Liver (tissue), 9 donors: ENCODE results near the gene PRPH. TPM values are rescaled to one million over a fixed set of nuclear protein-coding genes. Genes with fewer than 3 reads are reported as not detected.

Source experiments
- DNase-seq: peaks from one replicate; pipeline ENCODE4 v3.0.0-alpha.2; 2017; ENCODE audit warnings: low spot score
- H3K27ac ChIP-seq, 2 donors: one replicate each; pipeline ENCODE4 v1.7.0; 2013; ENCODE audit warnings: inconsistent platforms in 2 of 2, low read length in 2 of 2, control low read depth in 1 of 2, low read depth in 1 of 2, mild to moderate bottlenecking in 1 of 2
- H3K27me3 ChIP-seq, 4 donors: one replicate each; pipeline versions ENCODE4 v1.6.1 to v1.7.0; 2013; ENCODE audit warnings: low read length in 3 of 4, inconsistent platforms in 1 of 4, mild to moderate bottlenecking in 1 of 4, moderate library complexity in 1 of 4; ENCODE audit not compliant: control insufficient read depth in 4 of 4, insufficient read depth in 4 of 4
- H3K36me3 ChIP-seq, 4 donors: one replicate each; pipeline versions ENCODE4 v1.6.1 to v1.7.0; 2013; ENCODE audit warnings: low read length in 3 of 4, mild to moderate bottlenecking in 3 of 4, low read depth in 1 of 4, moderate library complexity in 1 of 4; ENCODE audit not compliant: control insufficient read depth in 4 of 4, insufficient read depth in 3 of 4
- H3K4me1 ChIP-seq, 4 donors: one replicate each; pipeline versions ENCODE4 v1.6.1 to v1.7.0; 2013; ENCODE audit warnings: low read length in 3 of 4, mild to moderate bottlenecking in 3 of 4, moderate library complexity in 1 of 4; ENCODE audit not compliant: control insufficient read depth in 4 of 4, insufficient read depth in 4 of 4
- H3K4me3 ChIP-seq, 3 donors: one replicate each; pipeline versions ENCODE4 v1.6.1 to v1.7.0; 2013; ENCODE audit warnings: low read length in 3 of 3, control low read depth in 1 of 3, low read depth in 1 of 3, mild to moderate bottlenecking in 1 of 3
- H3K9ac ChIP-seq, 2 donors: one replicate each; pipeline ENCODE4 v1.7.0; 2013; ENCODE audit warnings: low read length in 2 of 2, mild to moderate bottlenecking in 2 of 2, moderate library complexity in 2 of 2, control low read depth in 1 of 2, low read depth in 1 of 2
- H3K9me3 ChIP-seq, 4 donors: one replicate each; pipeline versions ENCODE4 v1.6.1 to v1.7.0; 2013; ENCODE audit warnings: low read length in 3 of 4; ENCODE audit not compliant: control insufficient read depth in 4 of 4
- CTCF ChIP-seq: fragments of 150-350 bp; IDR thresholded peaks from 2 replicates; pipeline ENCODE4 v1.5.1; 2017; ENCODE audit warnings: improper control_type of control experiment, low read depth, low read length; ENCODE audit not compliant: missing input control
- EGR1 ChIP-seq, 2 donors: IDR thresholded peaks; 2 replicates each; pipeline ENCODE4 v1.6.1; 2016 to 2018; ENCODE audit warnings: antibody characterized with exemption in 2 of 2, low read depth in 2 of 2
- FOXA1 ChIP-seq: IDR thresholded peaks from 2 replicates; pipeline ENCODE4 v1.6.1; 2016; ENCODE audit warnings: antibody characterized with exemption
- FOXA2 ChIP-seq: IDR thresholded peaks from 2 replicates; pipeline ENCODE4 v1.6.1; 2016; ENCODE audit warnings: antibody characterized with exemption
- GABPA ChIP-seq, 2 donors: IDR thresholded peaks in 1 of 2; conservative IDR thresholded peaks in 1 of 2; 2 replicates each; pipeline ENCODE4 v1.6.1; 2016; ENCODE audit warnings: antibody characterized with exemption in 2 of 2, mild to moderate bottlenecking in 1 of 2, moderate library complexity in 1 of 2
- HNF4A ChIP-seq, 2 donors: conservative IDR thresholded peaks; 2 replicates each; pipeline ENCODE4 v1.6.1; 2016; ENCODE audit warnings: antibody characterized with exemption in 2 of 2, mild to moderate bottlenecking in 2 of 2
- HNF4G ChIP-seq: IDR thresholded peaks from 2 replicates; pipeline ENCODE4 v1.6.1; 2016; ENCODE audit warnings: antibody characterized with exemption
- JUND ChIP-seq, 2 donors: IDR thresholded peaks; 2 replicates each; pipeline ENCODE4 v1.6.1; 2016; ENCODE audit warnings: antibody characterized with exemption in 2 of 2
- MAX ChIP-seq: IDR thresholded peaks from 2 replicates; pipeline ENCODE4 v1.6.1; 2016; ENCODE audit warnings: antibody characterized with exemption
- NR2F2 ChIP-seq: IDR thresholded peaks from 2 replicates; pipeline ENCODE4 v1.6.1; 2016; ENCODE audit warnings: antibody characterized with exemption
- RAD21 ChIP-seq, 2 donors: IDR thresholded peaks; 2 replicates each; pipeline ENCODE4 v1.6.1; 2016; ENCODE audit warnings: antibody characterized with exemption in 2 of 2, mild to moderate bottlenecking in 2 of 2
- REST ChIP-seq: IDR thresholded peaks from 2 replicates; pipeline ENCODE4 v1.6.1; 2016; ENCODE audit warnings: antibody characterized with exemption, mild to moderate bottlenecking
- RXRA ChIP-seq, 2 donors: IDR thresholded peaks; 2 replicates each; pipeline ENCODE4 v1.6.1; 2017 to 2018; ENCODE audit warnings: antibody characterized with exemption in 2 of 2, mild to moderate bottlenecking in 1 of 2
- SP1 ChIP-seq: IDR thresholded peaks from 2 replicates; pipeline ENCODE4 v1.6.1; 2018; ENCODE audit warnings: antibody characterized with exemption, mild to moderate bottlenecking
- TAF1 ChIP-seq: conservative IDR thresholded peaks from 2 replicates; pipeline ENCODE4 v1.6.1; 2016; ENCODE audit warnings: antibody characterized with exemption, mild to moderate bottlenecking
- YY1 ChIP-seq: IDR thresholded peaks from 2 replicates; pipeline ENCODE4 v1.6.1; 2016; ENCODE audit warnings: antibody characterized with exemption, mild to moderate bottlenecking
- ZBTB33 ChIP-seq: IDR thresholded peaks from 2 replicates; pipeline ENCODE4 v1.6.1; 2016; ENCODE audit warnings: antibody characterized with exemption
- WGBS: extraction: QIAGEN DNeasy Blood & Tissue Kit; methylation state at CpG from one replicate; pipeline ENCODE4 v1.1.7; 2013; 5-methylcytosine and 5-hydroxymethylcytosine counted together
- polyA plus RNA-seq, 2 donors: library from polyadenylated mRNA; stranded (reverse) in 1 of 2; unstranded in 1 of 2; fragments of 200-250 nt in 1 of 2; fragments of >200 nt in 1 of 2; fragmentation: Nextera tagmentation in 1 of 2; extraction: Ambion mirVana in 1 of 2; gene quantifications; one replicate each; pipeline versions ENCODE4 v1.2.1 to v1.2.3, GENCODE V29; 2013 to 2015
- total RNA-seq, 2 donors: library from RNA; depleted of rRNA; stranded (reverse); fragments of >200 nt; gene quantifications; one replicate each; pipeline ENCODE4 v1.2.3, GENCODE V29; 2014
- TF ChIP-seq, protein P1 (sequence below): IDR thresholded peaks from 2 replicates; pipeline ENCODE4 v1.6.1; 2016; ENCODE audit warnings: antibody characterized with exemption
- donor health status: healthy.
- donor health status: healthy.
- donor health status: healthy.
- donor health status: healthy.
- donor health status: healthy.

Gene PRPH
- total and polyA plus RNA-seq, 4 donors, result 0.05 TPM; not detected in 3

- peaks cover 0 to 13% (median 2%) of the 10 kb centered on the region in 4 donors for H3K27me3 ChIP-seq
- H3K4me3 ChIP-seq, result no peak overlapping the region
- H3K4me1 ChIP-seq, result peaks cover 0 to 13% (median 9%) of the 10 kb centered on the region in 4 donors
- H3K36me3 ChIP-seq, result no peaks in the 10 kb centered on the region
- DNase-seq, result no peak
- H3K9me3 ChIP-seq, result no peaks in the 10 kb centered on the region
- 79% methylated on average over 17 of the region's 17 CpGs for WGBS
- TF ChIP-seq FOXA1, result no peak
- no peak for TF ChIP-seq REST
- TF ChIP-seq EGR1 (IDR thresholded peaks at IDR 0.05; ENCODE audit: low read depth in 2 of 2), result no peak
- TF ChIP-seq ZBTB33, result no peak
- no peak for TF ChIP-seq YY1
- TF ChIP-seq TAF1, result no peak
- TF ChIP-seq HNF4A (conservative IDR thresholded peaks at IDR 0.05), result no peak
- no peak for TF ChIP-seq FOXA2
- no peak for TF ChIP-seq RAD21 (IDR thresholded peaks at IDR 0.05)
- no peak overlapping the region for H3K27ac ChIP-seq
- no peak overlapping the region for H3K9ac ChIP-seq
These were observed 37.5 kb downstream of the PRPH start for GRCh38 chr12:49332441-49332861.

DNA sequence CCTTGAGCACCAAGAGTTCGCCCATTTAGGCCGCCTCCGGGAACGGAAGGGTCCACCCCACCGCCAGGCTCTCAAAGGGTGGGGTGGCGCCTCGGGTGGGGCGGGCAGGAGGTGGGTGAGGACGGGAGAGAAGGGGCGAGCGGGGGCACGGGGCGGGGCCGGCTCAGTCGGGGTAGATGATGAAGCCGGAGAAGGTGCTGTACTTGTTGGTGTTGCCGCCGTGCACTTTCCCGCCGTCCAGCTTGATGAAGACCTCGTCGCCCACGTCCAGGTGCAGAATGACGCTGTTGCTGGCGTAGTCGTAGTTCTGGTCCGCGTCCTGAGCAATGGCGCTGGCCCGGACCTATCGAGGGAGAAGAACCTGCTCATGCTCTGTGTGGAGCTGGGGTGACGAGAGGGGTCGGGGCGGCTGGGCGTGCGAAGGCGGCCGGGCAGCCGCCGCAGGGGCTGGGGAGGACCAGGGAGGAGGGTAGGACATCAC, 38.0 kb downstream of the PRPH start:
- DNase-seq, result no peak
- H3K4me3 ChIP-seq, result no peak overlapping the region
- no peaks in the 10 kb centered on the region for H3K36me3 ChIP-seq
- H3K4me1 ChIP-seq, result peaks cover 0 to 14% (median 9%) of the 10 kb centered on the region in 4 donors
- H3K27ac ChIP-seq, result no peak overlapping the region
- WGBS, result 31% methylated on average over 40 of the region's 40 CpGs
- no peak overlapping the region for H3K9ac ChIP-seq
- TF ChIP-seq, protein P1, sequence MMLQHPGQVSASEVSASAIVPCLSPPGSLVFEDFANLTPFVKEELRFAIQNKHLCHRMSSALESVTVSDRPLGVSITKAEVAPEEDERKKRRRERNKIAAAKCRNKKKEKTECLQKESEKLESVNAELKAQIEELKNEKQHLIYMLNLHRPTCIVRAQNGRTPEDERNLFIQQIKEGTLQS, result no peak
- TF ChIP-seq HNF4G (no peak), CTCF (no peak), YY1 (no peak), JUND (IDR thresholded peaks at IDR 0.05) (no peak), RXRA (IDR thresholded peaks at IDR 0.05) (no peak), EGR1 (IDR thresholded peaks at IDR 0.05; ENCODE audit: low read depth in 2 of 2) (no peak), GABPA (IDR thresholded peaks at IDR 0.05 in 1 of 2, conservative IDR thresholded peaks at IDR 0.05 in 1 of 2) (no peak), SP1 (no peak), HNF4A (conservative IDR thresholded peaks at IDR 0.05) (no peak), FOXA2 (no peak), RAD21 (IDR thresholded peaks at IDR 0.05) (no peak), NR2F2 (no peak), FOXA1 (no peak), REST (no peak), TAF1 (no peak), MAX (no peak), ZBTB33 (no peak)
- H3K27me3 ChIP-seq, result peaks cover 0 to 13% (median 4%) of the 10 kb centered on the region in 4 donors
- no peaks in the 10 kb centered on the region for H3K9me3 ChIP-seq
